AG04449 (cell line): ENCODE data around the gene DENND4C.
"Not testable (repeated sequence)": the region's sequence is repeated elsewhere in the genome, so short reads cannot be mapped to it uniquely, and the experiment has no call there.

Source experiments
- CTCF ChIA-PET: fragments of 350-600 bp; formaldehyde crosslinking; extraction: SDS; loops from one replicate; lab custom pipeline; 2021; ENCODE audit warnings: antibody characterized with exemption; lab: Yijun Ruan, JAX
- POLR2A ChIA-PET: fragments of 400-600, 350-600 bp; formaldehyde crosslinking; extraction: SDS; loops from one replicate; lab custom pipeline; 2020; ENCODE audit warnings: antibody characterized with exemption, inconsistent platforms; lab: Yijun Ruan, JAX
- DNase-seq: peaks from one replicate; pipeline ENCODE4 v3.0.0-alpha.2; 2010; ENCODE audit warnings: low read depth, low spot score
- H3K4me3 ChIP-seq: 2 replicates; pipeline ENCODE4 v1.5.1; 2011; ENCODE audit warnings: low read depth, mild to moderate bottlenecking, control low read depth, low read length
- TF ChIP-seq, protein P1 (sequence below): IDR thresholded peaks from one replicate; pipeline ENCODE4 v1.5.1; 2011; ENCODE audit warnings: mild to moderate bottlenecking, moderate library complexity, low read length, control low read depth, inconsistent platforms; ENCODE audit not compliant: insufficient read depth; ENCODE audit errors: missing control alignments

Gene DENND4C

DNA sequence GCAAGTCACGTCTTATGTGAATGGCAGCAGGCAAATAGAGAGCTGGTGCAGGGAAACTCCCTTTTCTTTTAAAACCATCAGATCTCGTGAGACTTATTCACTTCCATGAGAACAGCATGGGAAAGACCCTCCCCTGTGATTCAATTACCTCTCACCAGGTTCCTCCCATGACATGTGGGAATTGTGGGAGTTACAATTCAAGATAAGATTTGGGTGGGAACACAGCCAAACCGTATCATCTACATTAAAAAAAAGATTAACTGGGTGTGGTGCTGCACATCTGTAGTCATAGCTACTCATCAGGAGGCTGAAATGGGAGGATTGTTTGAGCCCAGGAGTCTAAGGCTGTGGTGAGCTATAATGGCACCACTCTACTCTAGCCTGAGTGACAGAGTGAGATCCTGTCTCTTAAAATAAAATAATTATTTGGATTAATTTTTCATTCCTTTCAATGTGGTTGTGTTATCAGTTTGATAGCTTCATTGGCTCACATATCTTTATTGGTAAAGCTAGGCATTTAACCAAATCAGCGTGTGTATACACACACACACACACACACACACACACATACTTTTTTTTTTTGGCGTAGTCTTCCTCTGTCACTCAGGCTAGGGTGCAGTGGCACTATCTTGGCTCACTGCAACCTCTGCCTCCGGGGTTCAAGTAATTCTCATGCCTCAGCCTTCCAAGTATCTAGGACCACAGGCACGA, 21.8 kb downstream of the DENND4C start:
- H3K4me3 ChIP-seq, result no peak overlapping the region
- TF ChIP-seq, protein P1, sequence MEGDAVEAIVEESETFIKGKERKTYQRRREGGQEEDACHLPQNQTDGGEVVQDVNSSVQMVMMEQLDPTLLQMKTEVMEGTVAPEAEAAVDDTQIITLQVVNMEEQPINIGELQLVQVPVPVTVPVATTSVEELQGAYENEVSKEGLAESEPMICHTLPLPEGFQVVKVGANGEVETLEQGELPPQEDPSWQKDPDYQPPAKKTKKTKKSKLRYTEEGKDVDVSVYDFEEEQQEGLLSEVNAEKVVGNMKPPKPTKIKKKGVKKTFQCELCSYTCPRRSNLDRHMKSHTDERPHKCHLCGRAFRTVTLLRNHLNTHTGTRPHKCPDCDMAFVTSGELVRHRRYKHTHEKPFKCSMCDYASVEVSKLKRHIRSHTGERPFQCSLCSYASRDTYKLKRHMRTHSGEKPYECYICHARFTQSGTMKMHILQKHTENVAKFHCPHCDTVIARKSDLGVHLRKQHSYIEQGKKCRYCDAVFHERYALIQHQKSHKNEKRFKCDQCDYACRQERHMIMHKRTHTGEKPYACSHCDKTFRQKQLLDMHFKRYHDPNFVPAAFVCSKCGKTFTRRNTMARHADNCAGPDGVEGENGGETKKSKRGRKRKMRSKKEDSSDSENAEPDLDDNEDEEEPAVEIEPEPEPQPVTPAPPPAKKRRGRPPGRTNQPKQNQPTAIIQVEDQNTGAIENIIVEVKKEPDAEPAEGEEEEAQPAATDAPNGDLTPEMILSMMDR, result no peak
- no peak for DNase-seq
- POLR2A ChIA-PET, result no interaction called here
- CTCF ChIA-PET, result interaction anchor here (1.0 to 1.5 kb wide), 3 partner anchors 22 to 213 kb away, joined by 3 to 4 read pairs (median 4); partner anchors contain the start of gene DENND4C

DNA sequence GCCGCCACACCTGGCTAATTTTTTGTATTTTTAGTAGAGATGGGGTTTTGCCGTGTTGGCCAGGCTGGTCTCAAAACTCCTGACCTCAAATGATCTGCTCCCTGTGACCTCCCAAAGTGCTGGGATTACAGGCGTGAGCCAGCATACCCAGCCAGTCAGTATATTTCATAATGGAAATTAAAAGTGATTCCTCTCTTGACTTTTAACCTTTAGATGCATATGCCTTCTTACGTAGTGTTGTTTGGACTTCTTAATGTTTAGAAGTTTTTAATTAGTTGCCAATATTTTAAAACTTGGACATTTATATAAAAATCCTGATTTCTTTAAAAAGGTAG, 22.4 kb downstream of the DENND4C start:
- ChIA-PET CTCF (interaction anchor here (0.7 to 1.5 kb wide), 4 partner anchors 19 to 212 kb away, joined by 3 to 4 read pairs (median 4); partner anchors contain the start of gene DENND4C), POLR2A (no interaction called here)
- TF ChIP-seq, protein P1, result no peak
- no peak for DNase-seq
- no peak overlapping the region for H3K4me3 ChIP-seq

DNA sequence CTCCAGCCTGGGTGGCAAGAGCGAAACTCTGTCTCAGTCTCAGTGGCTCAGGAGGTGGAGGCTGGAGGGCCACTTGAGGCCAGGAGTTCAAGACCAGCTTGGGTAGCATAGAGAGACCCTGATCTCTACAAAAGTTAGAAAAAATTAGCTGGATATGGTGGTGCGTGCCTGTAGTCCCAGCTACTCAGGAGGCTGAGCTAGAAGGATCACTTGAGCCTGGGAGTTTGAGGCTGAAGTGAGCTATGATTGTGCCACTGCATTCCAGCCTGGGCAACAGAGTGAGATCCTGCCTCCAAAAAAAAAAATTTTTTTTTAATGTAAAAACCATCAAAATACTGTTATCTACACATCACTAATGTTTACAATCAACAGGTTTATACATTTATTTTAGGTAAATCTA, 24.6 kb downstream of the DENND4C start:
- TF ChIP-seq, protein P1, result no peak
- CTCF ChIA-PET, result no interaction called here
- POLR2A ChIA-PET, result no interaction called here
- no peak overlapping the region for H3K4me3 ChIP-seq
- DNase-seq, result no peak

DNA sequence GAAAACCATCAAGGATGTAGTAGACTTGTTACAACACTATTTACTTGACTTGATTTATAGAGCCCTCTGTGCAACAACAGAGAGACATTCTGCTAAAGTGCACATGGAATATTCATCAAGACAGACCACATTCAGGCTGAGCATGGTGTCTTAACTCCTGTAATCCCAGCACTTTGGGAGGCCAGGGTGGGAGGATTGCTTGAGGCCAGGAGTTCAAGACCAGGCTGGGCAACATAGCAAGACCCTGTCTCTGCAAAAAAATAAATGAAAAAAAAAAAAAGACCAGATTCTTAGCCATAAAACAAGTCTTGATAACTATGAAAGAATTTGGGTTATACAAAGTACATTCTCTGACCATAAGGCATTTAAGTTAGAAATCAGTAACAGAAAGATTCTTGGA, 25.3 kb downstream of the DENND4C start:
- DNase-seq, result no peak
- TF ChIP-seq, protein P1, result no peak
- ChIA-PET CTCF (no interaction called here), POLR2A (no interaction called here)
- H3K4me3 ChIP-seq, result no peak overlapping the region

DNA sequence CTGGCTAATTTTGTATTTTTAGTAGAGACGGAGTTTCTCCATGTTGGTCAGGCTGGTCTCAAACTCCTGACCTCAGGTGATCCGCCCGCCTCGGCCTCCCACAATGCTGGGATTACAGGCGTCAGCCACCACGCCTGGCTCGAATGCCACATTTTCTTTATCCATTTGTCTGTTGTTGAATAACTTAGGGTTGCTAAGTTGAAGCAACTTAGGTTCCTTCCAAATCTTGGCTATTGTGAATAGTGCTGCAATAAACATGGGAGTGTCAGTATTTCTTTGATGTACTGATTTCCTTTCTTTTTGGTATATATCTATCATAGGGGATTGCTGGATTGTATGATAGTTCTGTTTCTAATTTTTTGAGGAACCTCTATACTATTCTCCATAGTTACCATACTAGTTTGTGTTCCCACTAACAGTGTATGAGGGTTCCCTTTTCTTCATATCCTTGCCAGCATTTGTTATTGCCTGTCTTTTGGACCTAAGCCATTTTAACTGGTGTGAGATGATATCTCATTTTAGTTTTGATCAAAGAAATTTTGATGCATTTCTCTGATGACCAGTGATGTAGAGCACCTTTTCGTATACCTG, 29.3 kb downstream of the DENND4C start:
- POLR2A ChIA-PET, result not testable (repeated sequence)

DNA sequence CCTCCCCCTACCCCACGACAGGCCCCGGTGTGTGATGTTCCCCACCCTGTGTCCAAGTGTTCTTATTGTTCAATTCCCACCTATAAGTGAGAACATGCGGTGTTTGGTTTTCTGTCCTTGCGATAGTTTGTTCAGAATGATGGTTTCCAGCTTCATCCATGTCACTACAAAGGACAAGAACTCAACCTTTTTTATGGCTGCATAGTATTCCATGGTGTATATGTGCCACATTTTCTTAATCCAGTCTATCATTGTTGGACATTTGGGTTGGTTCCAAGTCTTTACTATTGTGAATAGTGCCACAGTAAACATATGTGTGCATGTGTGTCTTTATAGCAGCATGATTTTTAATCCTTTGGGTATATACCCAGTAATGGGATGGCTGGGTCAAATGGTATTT, 35.1 kb downstream of the DENND4C start:
- CTCF ChIA-PET, H3K4me3 ChIP-seq, DNase-seq, POLR2A ChIA-PET: not testable (repeated sequence)

More for the DNA sequence above, 29.3 kb downstream of the DENND4C start:
- H3K4me3 ChIP-seq, CTCF ChIA-PET, DNase-seq: not testable (repeated sequence)

DNA sequence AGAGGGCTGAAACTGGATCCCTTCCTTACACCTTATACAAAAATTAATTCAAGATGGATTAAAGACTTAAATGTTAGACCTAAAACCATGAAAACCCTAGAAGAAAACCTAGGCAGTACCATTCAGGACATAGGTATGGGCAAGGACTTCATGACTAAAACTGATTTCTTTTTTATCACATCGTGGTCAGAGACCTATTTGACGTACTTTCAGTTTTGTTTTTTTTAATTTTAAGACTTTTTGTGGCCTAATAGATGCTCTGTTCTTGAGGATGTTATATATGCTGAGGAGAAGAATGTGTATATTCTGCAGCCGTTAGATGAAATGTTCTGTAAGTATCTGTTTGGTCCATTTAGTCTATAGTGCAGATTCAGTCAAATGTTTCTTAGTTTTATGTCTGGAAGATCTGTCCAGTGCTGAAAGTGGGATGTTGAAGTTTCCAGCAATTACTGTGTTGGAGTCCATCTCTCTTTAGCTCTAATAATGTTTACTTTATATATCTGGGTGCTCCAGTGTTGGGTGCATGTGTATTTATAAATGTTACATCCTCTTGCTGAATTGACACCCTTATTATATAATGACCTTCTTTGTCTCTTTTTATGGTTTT, 36.4 kb downstream of the DENND4C start:
- CTCF ChIA-PET, H3K4me3 ChIP-seq, POLR2A ChIA-PET, DNase-seq: not testable (repeated sequence)

DNA sequence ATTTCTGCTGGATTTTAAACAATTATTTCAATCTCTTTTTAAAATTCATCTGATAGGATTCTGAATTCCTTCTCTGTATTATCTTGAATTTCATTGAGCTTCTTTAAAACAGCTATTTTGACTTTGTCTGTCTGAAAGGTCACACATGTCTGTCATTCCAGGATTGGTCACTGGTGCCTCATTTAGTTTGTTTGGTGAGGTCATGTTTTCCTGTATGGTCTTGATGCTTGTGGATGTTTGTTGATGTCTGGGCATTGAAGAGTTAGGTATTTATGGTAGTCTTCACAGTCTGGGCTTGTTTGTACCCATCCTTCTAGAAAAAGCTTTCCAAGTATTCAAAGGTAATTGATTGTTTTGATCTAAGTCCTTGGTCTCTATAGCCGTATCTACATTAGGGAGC, 39.1 kb downstream of the DENND4C start:
- POLR2A ChIA-PET, result no interaction called here
- H3K4me3 ChIP-seq, result no peak overlapping the region
- DNase-seq, result no peak
- CTCF ChIA-PET, result no interaction called here
- TF ChIP-seq, protein P1, result no peak
